HG03108 (cell line): ENCODE results near the gene POFUT1.
"Not testable (repeated sequence)": the region's sequence is repeated elsewhere in the genome, so short reads cannot be mapped to it uniquely, and the experiment has no call there.

Experiments used
- ATAC-seq: cut with Tn5 transposase; IDR thresholded peaks from one replicate; pipeline ENCODE4 v1.9.1; 2021; ENCODE audit warnings: moderate library complexity; ENCODE audit not compliant: unreplicated experiment

The POFUT1 gene

GRCh38 chr20:32188376-32189122, 19.1 kb upstream of the POFUT1 start:
- ATAC-seq = no peak

GRCh38 chr20:32189123-32189410, 18.6 kb upstream of the POFUT1 start:
- no peak for ATAC-seq

- no peak for ATAC-seq
These were observed 17.7 kb upstream of the POFUT1 start for GRCh38 chr20:32189691-32190615.

- no peak for ATAC-seq
These were observed 16.9 kb upstream of the POFUT1 start for GRCh38 chr20:32190616-32191415.

- no peak for ATAC-seq
These were observed 16.3 kb upstream of the POFUT1 start for GRCh38 chr20:32191422-32191821.

- ATAC-seq = no peak
These were observed 15.8 kb upstream of the POFUT1 start for GRCh38 chr20:32191873-32192272.

GRCh38 chr20:32192698-32193097, 15.0 kb upstream of the POFUT1 start:
- ATAC-seq = no peak

- not testable (repeated sequence) for ATAC-seq
These were observed 14.3 kb upstream of the POFUT1 start for GRCh38 chr20:32193336-32193735.

- ATAC-seq = no peak
These were observed 13.7 kb upstream of the POFUT1 start for GRCh38 chr20:32193996-32194395.

GRCh38 chr20:32195581-32195980, 12.1 kb upstream of the POFUT1 start:
- no peak for ATAC-seq

- ATAC-seq = not testable (repeated sequence)
These were observed 11.1 kb upstream of the POFUT1 start for GRCh38 chr20:32196613-32197012.

- not testable (repeated sequence) for ATAC-seq
These were observed 10.5 kb upstream of the POFUT1 start for GRCh38 chr20:32197136-32197535.

GRCh38 chr20:32199006-32199405, 8.7 kb upstream of the POFUT1 start:
- no peak for ATAC-seq

GRCh38 chr20:32201296-32201976, 6.2 kb upstream of the POFUT1 start:
- no peak for ATAC-seq

- no peak for ATAC-seq
These were observed 5.7 kb upstream of the POFUT1 start for GRCh38 chr20:32201977-32202363.

GRCh38 chr20:32203356-32204204, 4.1 kb upstream of the POFUT1 start:
- ATAC-seq = no peak

GRCh38 chr20:32204205-32205109, 3.2 kb upstream of the POFUT1 start:
- no peak for ATAC-seq

- ATAC-seq = no peak
These were observed 2.4 kb upstream of the POFUT1 start for GRCh38 chr20:32205110-32205842.
